Brain microvascular endothelial cell (primary cell): ENCODE measurements around the gene AZI2.
A peak's percentile ranks its signal among the peaks of the same experiment; 100 is the strongest.

Experiments
- DNase-seq: peaks from one replicate; pipeline ENCODE4 v3.0.0-alpha.2; 2020
- H3K27ac ChIP-seq: fragments of 250-450 bp; sonication (Bioruptor Pico); 2 replicates; pipeline ENCODE4 v1.5.1; 2020; ENCODE audit warnings: mild to moderate bottlenecking, moderate library complexity
- H3K27me3 ChIP-seq: fragments of 250-450 bp; sonication (Bioruptor Pico); replicated peaks from 2 replicates; pipeline ENCODE4 v1.5.1; 2020; ENCODE audit warnings: mild to moderate bottlenecking
- H3K36me3 ChIP-seq: fragments of 250-450 bp; sonication (Bioruptor Pico); replicated peaks from 2 replicates; pipeline ENCODE4 v1.5.1; 2020; ENCODE audit warnings: mild to moderate bottlenecking
- H3K4me3 ChIP-seq: 2 replicates; pipeline ENCODE4 v1.5.1; 2011; ENCODE audit warnings: low read depth, mild to moderate bottlenecking, control low read depth, low read length, moderate library complexity
- in situ Hi-C: cut with HindIII; loops from 2 replicates; pipeline ENCODE4 v1.10.0; 2017; ENCODE audit warnings: low sequenced_read_pairs, low pct_ligation_motif_present
- TF ChIP-seq, protein P1 (sequence below): IDR thresholded peaks from 2 replicates; pipeline ENCODE4 v1.5.1; 2011; ENCODE audit warnings: low read depth, mild to moderate bottlenecking, moderate library complexity, low read length, control low read depth, inconsistent platforms; ENCODE audit errors: missing control alignments

Gene AZI2

DNA sequence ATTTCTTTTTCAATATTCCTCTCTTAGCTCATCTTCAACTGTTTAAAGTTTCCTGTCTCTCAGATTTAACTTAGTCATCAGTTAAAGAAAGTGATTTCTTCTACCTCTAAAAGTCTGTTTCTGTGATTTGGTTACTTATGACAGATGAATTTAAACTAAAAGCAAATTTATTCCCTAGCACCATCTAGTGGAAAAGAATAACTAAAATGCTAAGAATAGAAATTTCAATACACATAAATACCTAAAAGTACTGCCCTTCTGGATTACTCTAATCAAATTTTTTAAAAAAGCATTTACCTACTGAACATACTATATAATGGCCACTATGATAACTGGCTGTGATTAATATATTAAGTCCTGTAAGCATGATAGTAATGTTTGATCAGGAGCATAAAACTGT, 14.1 kb downstream of the AZI2 start:
- H3K36me3 ChIP-seq = peaks cover 14% of the 10 kb centered on the region
- H3K27me3 ChIP-seq = no peaks in the 10 kb centered on the region
- H3K27ac ChIP-seq = no peak overlapping the region
- in situ Hi-C loops = no loop called here
- no peak overlapping the region for H3K4me3 ChIP-seq
- no peak for DNase-seq
- TF ChIP-seq, protein P1, sequence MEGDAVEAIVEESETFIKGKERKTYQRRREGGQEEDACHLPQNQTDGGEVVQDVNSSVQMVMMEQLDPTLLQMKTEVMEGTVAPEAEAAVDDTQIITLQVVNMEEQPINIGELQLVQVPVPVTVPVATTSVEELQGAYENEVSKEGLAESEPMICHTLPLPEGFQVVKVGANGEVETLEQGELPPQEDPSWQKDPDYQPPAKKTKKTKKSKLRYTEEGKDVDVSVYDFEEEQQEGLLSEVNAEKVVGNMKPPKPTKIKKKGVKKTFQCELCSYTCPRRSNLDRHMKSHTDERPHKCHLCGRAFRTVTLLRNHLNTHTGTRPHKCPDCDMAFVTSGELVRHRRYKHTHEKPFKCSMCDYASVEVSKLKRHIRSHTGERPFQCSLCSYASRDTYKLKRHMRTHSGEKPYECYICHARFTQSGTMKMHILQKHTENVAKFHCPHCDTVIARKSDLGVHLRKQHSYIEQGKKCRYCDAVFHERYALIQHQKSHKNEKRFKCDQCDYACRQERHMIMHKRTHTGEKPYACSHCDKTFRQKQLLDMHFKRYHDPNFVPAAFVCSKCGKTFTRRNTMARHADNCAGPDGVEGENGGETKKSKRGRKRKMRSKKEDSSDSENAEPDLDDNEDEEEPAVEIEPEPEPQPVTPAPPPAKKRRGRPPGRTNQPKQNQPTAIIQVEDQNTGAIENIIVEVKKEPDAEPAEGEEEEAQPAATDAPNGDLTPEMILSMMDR = no peak

DNA sequence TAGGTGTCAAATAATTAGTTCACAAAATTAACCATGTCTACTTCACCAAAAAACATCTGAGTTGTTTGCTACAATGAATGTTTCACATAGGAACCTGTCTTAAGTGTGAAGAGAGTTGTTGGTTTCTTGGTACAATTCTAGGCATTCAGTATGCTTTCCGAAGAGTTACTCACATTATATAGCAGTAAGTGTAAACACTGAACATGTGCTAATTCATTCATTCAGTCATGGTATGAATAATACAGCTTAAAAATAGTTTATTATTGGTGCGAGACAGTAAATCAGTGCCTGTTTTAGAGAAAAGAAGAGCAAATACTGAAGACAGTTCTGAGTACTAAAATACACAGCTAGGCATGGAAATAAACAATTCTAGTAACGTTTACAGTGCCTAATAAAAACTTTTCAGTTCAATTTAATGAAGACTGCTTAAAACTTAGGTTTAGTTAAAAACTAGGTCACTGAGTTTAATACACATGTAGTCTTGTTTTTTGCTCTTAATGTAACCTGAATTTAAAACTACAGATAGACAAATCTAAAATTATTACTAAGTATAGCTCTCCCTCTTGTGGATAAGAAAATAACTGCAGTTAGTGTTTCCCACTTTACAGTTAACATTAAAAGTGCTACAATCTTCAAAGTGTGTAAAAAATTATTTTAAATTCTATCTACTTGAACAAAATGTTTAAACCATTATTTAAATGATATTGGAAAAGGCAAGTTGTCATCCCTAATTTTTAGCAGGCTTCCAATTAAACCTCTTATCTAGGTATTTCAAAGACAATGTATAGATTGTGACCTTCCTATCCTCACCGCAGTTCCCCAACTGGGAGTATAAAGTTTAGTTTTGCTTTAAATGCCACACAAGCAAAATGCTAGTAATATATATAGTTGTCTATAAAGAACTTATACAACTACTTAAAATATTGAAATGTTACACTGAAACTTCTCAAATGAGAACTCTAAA, 20.2 kb downstream of the AZI2 start:
- H3K36me3 ChIP-seq = peaks cover 14% of the 10 kb centered on the region
- in situ Hi-C loops = no loop called here
- TF ChIP-seq, protein P1 = peak; percentile 33
- H3K27me3 ChIP-seq = no peaks in the 10 kb centered on the region
- DNase-seq = no peak
- H3K4me3 ChIP-seq = no peak overlapping the region
- H3K27ac ChIP-seq = no peak overlapping the region

DNA sequence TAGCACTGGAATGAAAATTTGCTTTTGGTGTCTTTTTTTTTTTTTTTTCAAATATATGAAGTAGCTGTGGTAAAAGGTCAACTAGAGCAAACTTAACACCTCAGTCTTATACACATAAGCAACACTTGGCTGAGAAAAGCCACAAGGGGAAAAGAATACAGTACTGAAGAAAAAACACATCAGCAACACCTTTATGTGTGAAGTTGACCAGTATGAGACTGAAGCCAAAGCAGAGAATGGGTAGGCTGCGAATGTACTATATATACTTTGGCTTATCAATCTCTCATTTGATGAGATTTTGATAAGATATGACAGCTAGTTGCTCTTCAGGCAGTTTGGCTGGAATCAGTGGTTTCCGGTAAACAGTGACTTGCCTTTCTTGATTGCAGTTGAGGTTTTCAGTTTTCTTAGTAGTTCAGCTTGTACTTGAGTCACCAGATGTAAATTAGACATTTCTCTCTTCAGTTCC, 22.1 kb downstream of the AZI2 start:
- H3K4me3 ChIP-seq = no peak overlapping the region
- H3K27ac ChIP-seq = no peak overlapping the region
- in situ Hi-C loops = no loop called here
- H3K36me3 ChIP-seq = peaks cover 14% of the 10 kb centered on the region
- peak; percentile 20 for DNase-seq
- no peaks in the 10 kb centered on the region for H3K27me3 ChIP-seq
- TF ChIP-seq, protein P1 = no peak

DNA sequence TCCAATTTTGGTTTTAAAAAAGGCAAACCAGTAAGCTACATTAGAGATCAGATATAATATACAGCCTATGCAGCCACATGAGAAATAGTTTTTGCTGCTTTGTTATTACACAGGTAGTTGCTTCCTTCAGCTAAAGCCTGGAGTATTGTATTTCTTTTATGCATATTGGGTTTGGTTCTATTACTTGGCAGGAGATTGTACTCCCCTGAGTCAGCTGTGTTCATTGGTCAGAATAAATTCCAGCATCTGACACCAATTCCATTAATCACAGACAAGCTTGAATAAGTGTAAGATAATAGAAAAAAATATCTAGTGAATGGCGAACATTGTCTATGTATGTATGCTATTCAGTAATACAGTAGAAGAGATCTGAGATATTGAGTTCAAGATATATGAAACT, 26.2 kb downstream of the AZI2 start:
- in situ Hi-C loops = no loop called here
- H3K27me3 ChIP-seq = no peaks in the 10 kb centered on the region
- H3K36me3 ChIP-seq = peaks cover 14% of the 10 kb centered on the region
- DNase-seq = peak; percentile 10
- H3K27ac ChIP-seq = no peak overlapping the region
- TF ChIP-seq, protein P1 = no peak
- H3K4me3 ChIP-seq = no peak overlapping the region

DNA sequence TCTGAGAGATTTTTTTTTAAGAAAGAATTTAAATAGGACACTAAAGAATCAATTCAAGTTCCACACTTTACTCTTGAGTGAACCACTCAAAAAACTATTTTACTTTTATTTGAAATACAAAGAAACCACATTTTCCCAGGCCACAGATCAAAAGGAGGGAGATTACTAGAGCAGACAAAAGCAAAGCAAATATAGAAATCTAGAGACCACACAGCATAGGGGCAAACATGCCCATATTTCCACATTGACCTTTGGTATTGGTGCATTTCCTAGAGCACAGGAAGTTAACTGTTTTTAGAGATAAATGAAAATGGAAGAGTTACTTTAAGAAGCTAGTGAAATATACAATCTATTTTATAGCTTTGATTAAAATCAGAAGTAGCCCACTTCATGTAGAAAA, 27.6 kb downstream of the AZI2 start:
- in situ Hi-C loops = no loop called here

More for the DNA sequence above, 27.6 kb downstream of the AZI2 start:
- Histone ChIP-seq H3K4me3 (no peak overlapping the region), H3K27me3 (no peaks in the 10 kb centered on the region), H3K27ac (no peak overlapping the region), H3K36me3 (peaks cover 14% of the 10 kb centered on the region)
- TF ChIP-seq, protein P1 = no peak
- DNase-seq = no peak
